Neural cell (in vitro differentiated cells): ENCODE data around the gene CPLANE1. TPM values are rescaled to one million over a fixed set of nuclear protein-coding genes. Genes with fewer than 3 reads are reported as not detected.

Source experiments
- H2AFZ ChIP-seq: fragments of 200-600, 300-800 bp; sonication (generic), shearing (Covaris generic); 2 replicates; pipeline ENCODE4 v1.6.0; 2014; ENCODE audit warnings: low read depth, mild to moderate bottlenecking, antibody characterized with exemption, low read length, moderate library complexity
- H3F3A ChIP-seq: fragments of 200-600 bp; shearing (Covaris generic); 2 replicates; pipeline ENCODE4 v1.6.1; 2016; ENCODE audit warnings: mild to moderate bottlenecking, moderate library complexity, mixed read lengths, antibody characterized with exemption, low read length; ENCODE audit not compliant: insufficient read depth, poor library complexity, severe bottlenecking
- H3K27ac ChIP-seq: fragments of 200-600, 300-800 bp; sonication (generic), shearing (Covaris generic); 2 replicates; pipeline ENCODE4 v1.5.1; 2014; ENCODE audit warnings: mild to moderate bottlenecking, low read length, moderate library complexity
- H3K27me3 ChIP-seq: fragments of 300-800, 200-600 bp; sonication (generic), shearing (Covaris generic); 2 replicates; pipeline ENCODE4 v1.6.0; 2014; ENCODE audit warnings: mild to moderate bottlenecking, low read depth, low read length, moderate library complexity; ENCODE audit not compliant: insufficient read depth
- H3K36me3 ChIP-seq: fragments of 300-800, 200-600 bp; sonication (generic), shearing (Covaris generic); 2 replicates; pipeline ENCODE4 v1.5.1; 2014; ENCODE audit warnings: mild to moderate bottlenecking, antibody characterized with exemption, low read length, moderate library complexity; ENCODE audit not compliant: insufficient read depth
- H3K4me2 ChIP-seq: fragments of 300-800, 200-600 bp; sonication (generic), shearing (Covaris generic); 2 replicates; pipeline ENCODE4 v1.6.0; 2014; ENCODE audit warnings: mild to moderate bottlenecking, low read length
- H3K4me3 ChIP-seq: fragments of 300-800, 200-600 bp; sonication (generic), shearing (Covaris generic); 2 replicates; pipeline ENCODE4 v1.5.1; 2014; ENCODE audit warnings: mild to moderate bottlenecking, low read length, moderate library complexity
- H3K79me2 ChIP-seq: fragments of 200-600 bp; shearing (Covaris generic); replicated peaks from 2 replicates; pipeline ENCODE4 v1.6.0; 2014; ENCODE audit warnings: mild to moderate bottlenecking, low read length, moderate library complexity; ENCODE audit not compliant: insufficient read depth
- H3K9ac ChIP-seq: fragments of 300-800, 200-600 bp; sonication (generic), shearing (Covaris generic); 2 replicates; pipeline ENCODE4 v1.6.1; 2016; ENCODE audit warnings: mild to moderate bottlenecking, low read length, mixed read lengths
- H3K9me2 ChIP-seq: fragments of 200-600 bp; shearing (Covaris generic); 2 replicates; pipeline ENCODE4 v1.6.1; 2016; ENCODE audit warnings: mild to moderate bottlenecking, low read length, mixed read lengths; ENCODE audit not compliant: insufficient read depth
- H3K9me3 ChIP-seq: fragments of 200-600, 300-800 bp; sonication (generic), shearing (Covaris generic); 2 replicates; pipeline ENCODE4 v1.6.1; 2016; ENCODE audit warnings: mild to moderate bottlenecking, mixed run types, low read length, moderate library complexity, mixed read lengths
- H4K20me1 ChIP-seq: fragments of 200-600 bp; shearing (Covaris generic); 2 replicates; pipeline ENCODE4 v1.6.1; 2016; ENCODE audit warnings: mild to moderate bottlenecking, mixed run types; ENCODE audit not compliant: insufficient read depth
- CTCF ChIP-seq: fragments of 450-650 bp; IDR thresholded peaks from 2 replicates; pipeline ENCODE4 v1.5.1; 2014; ENCODE audit warnings: antibody characterized with exemption, mild to moderate bottlenecking, moderate library complexity; ENCODE audit not compliant: poor library complexity, severe bottlenecking
- EP300 ChIP-seq: fragments of 450-650 bp; conservative IDR thresholded peaks from 2 replicates; pipeline ENCODE4 v1.6.1; 2014; ENCODE audit warnings: antibody characterized with exemption, mild to moderate bottlenecking, moderate library complexity; ENCODE audit not compliant: poor library complexity, severe bottlenecking
- EZH2 ChIP-seq: fragments of 200-600, 300-800 bp; shearing (Covaris generic), sonication (generic); IDR thresholded peaks from 2 replicates; pipeline ENCODE4 v1.6.1; 2014; ENCODE audit warnings: antibody characterized with exemption, low read length, borderline replicate concordance, mild to moderate bottlenecking; ENCODE audit not compliant: insufficient read depth, poor library complexity, severe bottlenecking
- POLR2AphosphoS5 ChIP-seq: IDR thresholded peaks from 2 replicates; pipeline ENCODE4 v1.6.1; 2012
- RAD21 ChIP-seq: fragments of 450-650 bp; conservative IDR thresholded peaks from 2 replicates; pipeline ENCODE4 v1.6.1; 2014; ENCODE audit warnings: antibody characterized with exemption, mild to moderate bottlenecking, moderate library complexity
- REST ChIP-seq: IDR thresholded peaks from 2 replicates; pipeline ENCODE4 v1.6.1; 2012; ENCODE audit warnings: borderline replicate concordance
- SMC3 ChIP-seq: fragments of 450-650 bp; conservative IDR thresholded peaks from 2 replicates; pipeline ENCODE4 v1.6.1; 2014; ENCODE audit warnings: antibody characterized with exemption, mild to moderate bottlenecking, moderate library complexity; ENCODE audit not compliant: poor library complexity
- TAF1 ChIP-seq: IDR thresholded peaks from 2 replicates; pipeline ENCODE4 v1.6.1; 2012; ENCODE audit warnings: low read depth
- polyA plus RNA-seq: library from polyadenylated mRNA; depleted of rRNA; stranded (reverse); fragments of >200 nt; gene quantifications from 2 replicates; pipeline ENCODE4 v1.2.3, GENCODE V29; 2014

The CPLANE1 gene
- polyA plus RNA-seq, 1 donor from 2014 or later: 26.0 TPM

- no peak overlapping the region for H3K27ac ChIP-seq
- H3K36me3 ChIP-seq: no peaks in the 10 kb centered on the region
- no peak for TF ChIP-seq EZH2
- no peak for TF ChIP-seq CTCF
- no peak for TF ChIP-seq RAD21
- no peak for TF ChIP-seq POLR2AphosphoS5
- TF ChIP-seq EP300: no peak
- TF ChIP-seq SMC3: no peak
- H3K4me3 ChIP-seq: no peak overlapping the region
- no peak overlapping the region for H3K9ac ChIP-seq
- no peak overlapping the region for H2AFZ ChIP-seq
- H3K9me3 ChIP-seq: no peaks in the 10 kb centered on the region
- H3K79me2 ChIP-seq: no peaks in the 10 kb centered on the region
- H3K4me2 ChIP-seq: no peak overlapping the region
- H3F3A ChIP-seq: no peaks in the 10 kb centered on the region
- H3K27me3 ChIP-seq: no peaks in the 10 kb centered on the region
- H3K9me2 ChIP-seq: no peaks in the 10 kb centered on the region
- H4K20me1 ChIP-seq: no peaks in the 10 kb centered on the region
Measured at GRCh38 chr5:37198842-37199241, 50.3 kb downstream of the CPLANE1 start.

GRCh38 chr5:37198061-37198460, 51.1 kb downstream of the CPLANE1 start:
- no peak overlapping the region for H3K9ac ChIP-seq
- H3K79me2 ChIP-seq: no peaks in the 10 kb centered on the region
- TF ChIP-seq TAF1: no peak
- TF ChIP-seq REST: no peak
- no peak for TF ChIP-seq POLR2AphosphoS5
- no peak for TF ChIP-seq EZH2
- no peak for TF ChIP-seq CTCF
- no peaks in the 10 kb centered on the region for H3K9me2 ChIP-seq
- H3K9me3 ChIP-seq: no peaks in the 10 kb centered on the region
- H3K27ac ChIP-seq: no peak overlapping the region
- H3K4me2 ChIP-seq: no peak overlapping the region
- H3K27me3 ChIP-seq: no peaks in the 10 kb centered on the region
- no peaks in the 10 kb centered on the region for H3F3A ChIP-seq
- no peak overlapping the region for H3K4me3 ChIP-seq
- H2AFZ ChIP-seq: no peak overlapping the region
- H3K36me3 ChIP-seq: no peaks in the 10 kb centered on the region
- H4K20me1 ChIP-seq: no peaks in the 10 kb centered on the region
